GM23338 (cell line): ENCODE results near the gene HTRA2. TPM values are rescaled to one million over a fixed set of nuclear protein-coding genes. Genes with fewer than 3 reads are reported as not detected.

Source experiments
- ATAC-seq: fragments of 200-7000 bp; cut with Tn5 transposase; 3 replicates; pipeline ENCODE4 v1.9.1; 2020
- DNase-seq: peaks from one replicate; pipeline ENCODE4 v3.0.0-alpha.2; 2015; ENCODE audit warnings: low spot score
- H2AFZ ChIP-seq: fragments of 200-600 bp; sonication (generic); 2 replicates; pipeline ENCODE4 v1.8.0; 2016; ENCODE audit warnings: antibody characterized with exemption, mild to moderate bottlenecking, moderate library complexity
- H3F3A ChIP-seq: fragments of 200-600 bp; sonication (generic); replicated peaks from 2 replicates; pipeline ENCODE4 v1.8.0; 2017; ENCODE audit warnings: antibody characterized with exemption, mixed run types, low read depth
- H3K27ac ChIP-seq: fragments of 200-600 bp; sonication (generic); 2 replicates; pipeline ENCODE4 v1.6.1; 2016; ENCODE audit warnings: low read depth
- H3K27me3 ChIP-seq: fragments of 200-600 bp; sonication (generic); 2 replicates; pipeline ENCODE4 v1.8.0; 2016; ENCODE audit warnings: mild to moderate bottlenecking, mixed run types, moderate library complexity; ENCODE audit not compliant: insufficient read depth
- H3K36me3 ChIP-seq: fragments of 200-600 bp; sonication (generic); 2 replicates; pipeline ENCODE4 v1.8.0; 2016; ENCODE audit warnings: mild to moderate bottlenecking; ENCODE audit not compliant: insufficient read depth
- H3K4me1 ChIP-seq: fragments of 200-600 bp; sonication (generic); 2 replicates; pipeline ENCODE4 v1.8.0; 2016; ENCODE audit warnings: mild to moderate bottlenecking, moderate library complexity; ENCODE audit not compliant: insufficient read depth
- H3K4me2 ChIP-seq: fragments of 200-600 bp; sonication (generic); 2 replicates; pipeline ENCODE4 v1.7.1; 2017; ENCODE audit warnings: mixed run types
- H3K4me3 ChIP-seq: fragments of 200-600 bp; sonication (generic); 2 replicates; pipeline ENCODE4 v1.6.1; 2016; ENCODE audit warnings: mixed run types
- H3K79me2 ChIP-seq: fragments of 200-600 bp; sonication (generic); replicated peaks from 2 replicates; pipeline ENCODE4 v1.8.0; 2017; ENCODE audit warnings: mild to moderate bottlenecking; ENCODE audit not compliant: insufficient read depth
- H3K9me2 ChIP-seq: fragments of 200-600 bp; sonication (generic); 2 replicates; pipeline ENCODE4 v1.8.0; 2017; ENCODE audit not compliant: insufficient read depth
- H4K20me1 ChIP-seq: fragments of 200-600 bp; sonication (generic); replicated peaks from 2 replicates; pipeline ENCODE4 v1.8.0; 2017; ENCODE audit warnings: mild to moderate bottlenecking; ENCODE audit not compliant: insufficient read depth
- H3K27ac Mint-ChIP-seq: 2 replicates; pipeline ENCODE4 v1.8.0; 2020; ENCODE audit warnings: inconsistent platforms, mild to moderate bottlenecking, moderate library complexity, mixed read lengths
- H3K27me3 Mint-ChIP-seq: 3 replicates; pipeline ENCODE4 v1.8.0; 2022; ENCODE audit warnings: low read depth, mild to moderate bottlenecking, moderate library complexity, mixed read lengths, inconsistent platforms; ENCODE audit not compliant: insufficient read depth, poor library complexity
- H3K36me3 Mint-ChIP-seq: 3 replicates; pipeline ENCODE4 v1.8.0; 2021; ENCODE audit warnings: low read depth, mild to moderate bottlenecking, inconsistent platforms, moderate library complexity, mixed read lengths
- H3K4me1 Mint-ChIP-seq: 3 replicates; pipeline ENCODE4 v1.8.0; 2020; ENCODE audit warnings: mild to moderate bottlenecking, inconsistent platforms, mixed read lengths
- H3K4me3 Mint-ChIP-seq: 3 replicates; pipeline ENCODE4 v1.8.0; 2021; ENCODE audit warnings: moderate library complexity, mild to moderate bottlenecking, inconsistent platforms, mixed read lengths
- H3K9me3 Mint-ChIP-seq: 3 replicates; pipeline ENCODE4 v1.8.0; 2020; ENCODE audit warnings: moderate library complexity, mild to moderate bottlenecking, inconsistent platforms, mixed read lengths
- CREB1 ChIP-seq: fragments of 250-450 bp; sonication (Bioruptor Pico); IDR thresholded peaks from 2 replicates; pipeline ENCODE4 v1.5.0; 2020; ENCODE audit warnings: low read depth, mild to moderate bottlenecking, moderate library complexity
- CTCF ChIP-seq, 2 experiments: fragments of 200-600 bp in 1 of 2; sonication (generic) in 1 of 2; conservative IDR thresholded peaks; 2 replicates each; pipeline versions ENCODE4 v1.5.1 to v1.6.1; 2016 to 2017; ENCODE audit warnings: antibody characterized with exemption in 2 of 2, low read depth in 2 of 2, mild to moderate bottlenecking in 2 of 2, moderate library complexity in 1 of 2
- ETS1 ChIP-seq: IDR thresholded peaks from 2 replicates; pipeline ENCODE4 v1.6.1; 2016; ENCODE audit warnings: antibody characterized with exemption
- EZH2 ChIP-seq: fragments of 200-600 bp; sonication (generic); IDR thresholded peaks from one replicate; pipeline ENCODE4 v1.8.0; 2017; ENCODE audit warnings: antibody characterized with exemption, mild to moderate bottlenecking, low read depth; ENCODE audit not compliant: unreplicated experiment
- EZH2phosphoT487 ChIP-seq: fragments of 200-600 bp; sonication (generic); IDR thresholded peaks from one replicate; pipeline ENCODE4 v1.8.1; 2018; ENCODE audit warnings: antibody characterized with exemption; ENCODE audit not compliant: unreplicated experiment
- JUNB ChIP-seq: IDR thresholded peaks from one replicate; pipeline ENCODE4 v1.6.1; 2016; ENCODE audit warnings: antibody characterized with exemption; ENCODE audit not compliant: unreplicated experiment
- NANOG ChIP-seq: IDR thresholded peaks from 2 replicates; pipeline ENCODE4 v1.6.1; 2016; ENCODE audit warnings: antibody characterized with exemption, borderline replicate concordance
- POLR2AphosphoS5 ChIP-seq: IDR thresholded peaks from 2 replicates; pipeline ENCODE4 v1.6.1; 2016; ENCODE audit warnings: antibody characterized with exemption, low read depth
- REST ChIP-seq: IDR thresholded peaks from one replicate; pipeline ENCODE4 v1.6.1; 2018; ENCODE audit warnings: antibody characterized with exemption; ENCODE audit not compliant: unreplicated experiment
- STAT1 ChIP-seq: IDR thresholded peaks from one replicate; pipeline ENCODE4 v1.6.1; 2016; ENCODE audit warnings: antibody characterized with exemption; ENCODE audit not compliant: unreplicated experiment
- ZNF114 ChIP-seq: fragments of 250-450 bp; sonication (Bioruptor Pico); IDR thresholded peaks from 2 replicates; pipeline ENCODE4 v1.5.0; 2020; ENCODE audit warnings: mild to moderate bottlenecking, moderate library complexity
- ZNF331 ChIP-seq: fragments of 250-450 bp; sonication (Bioruptor Pico); IDR thresholded peaks from 2 replicates; pipeline ENCODE4 v1.5.0; 2020; ENCODE audit warnings: low read depth, mild to moderate bottlenecking, moderate library complexity
- ZNF462 ChIP-seq: fragments of 250-450 bp; sonication (Bioruptor Pico); IDR thresholded peaks from 2 replicates; pipeline ENCODE4 v1.5.0; 2020; ENCODE audit warnings: mild to moderate bottlenecking, moderate library complexity
- polyA plus RNA-seq: library from polyadenylated mRNA; unstranded; fragments of >200 nt; fragmentation: Nextera tagmentation; extraction: Ambion mirVana; gene quantifications from 2 replicates; pipeline ENCODE4 v1.2.1, GENCODE V29; 2016
- total RNA-seq: library from RNA; depleted of rRNA; stranded (reverse); fragments of >200 nt; shearing (Covaris generic); gene quantifications from 2 replicates; pipeline ENCODE4 v1.2.3, GENCODE V29; 2014

Gene HTRA2
- total and polyA plus RNA-seq, 2 experiments from 2014 or later, result 17.8 to 19.7 TPM

- Histone ChIP-seq H3K27me3 (no peaks in the 10 kb centered on the region), H3K4me3 (no peak overlapping the region), H3K9me2 (no peaks in the 10 kb centered on the region), H2AFZ (no peak overlapping the region), H3K4me1 (no peaks in the 10 kb centered on the region; the same call in 1 of the 2 replicates), H3K36me3 (no peaks in the 10 kb centered on the region), H3K27ac (no peak overlapping the region), H3K4me2 (no peak overlapping the region), H3F3A (0 out of 2 replicates have a peak, but pooled peaks cover 2% of the 10 kb centered on the region), H4K20me1 (no peaks in the 10 kb centered on the region; the same call in 1 of the 2 replicates), H3K79me2 (no peaks in the 10 kb centered on the region)
- TF ChIP-seq ZNF114 (CRISPR knock-in tag) (no peak), REST (no peak), CTCF (conservative IDR thresholded peaks at IDR 0.05; ENCODE audit: low read depth in 2 of 2) (no peak), JUNB (no peak), CREB1 (CRISPR knock-in tag) (no peak), ZNF331 (CRISPR knock-in tag) (no peak), ZNF462 (CRISPR knock-in tag) (no peak), EZH2phosphoT487 (no peak), STAT1 (no peak), POLR2AphosphoS5 (no peak), ETS1 (no peak), EZH2 (no peak), NANOG (no peak)
- Mint-ChIP-seq H3K27ac (no peak overlapping the region), H3K27me3 (peaks cover 2% of the 10 kb centered on the region), H3K36me3 (peaks cover 23% of the 10 kb centered on the region), H3K4me3 (no peak overlapping the region), H3K9me3 (no peaks in the 10 kb centered on the region; the same call in 2 of the 3 replicates), H3K4me1 (peaks cover 5% of the 10 kb centered on the region)
- ATAC-seq, result no peak
- DNase-seq, result no peak
These were observed 4.7 kb downstream of the HTRA2 start for GRCh38 chr2:74534411-74534810.
